Stimulated activated naive CD4-positive, alpha-beta T cell treated with Interleukin-2 at 50 U/mL for 16 hours (primary cell): ENCODE data around the gene KCNC1.

ENCODE experiments used
- DNase-seq: peaks from one replicate; lab custom pipeline; 2025; lab: John Stamatoyannopoulos, UW

The KCNC1 gene

DNA sequence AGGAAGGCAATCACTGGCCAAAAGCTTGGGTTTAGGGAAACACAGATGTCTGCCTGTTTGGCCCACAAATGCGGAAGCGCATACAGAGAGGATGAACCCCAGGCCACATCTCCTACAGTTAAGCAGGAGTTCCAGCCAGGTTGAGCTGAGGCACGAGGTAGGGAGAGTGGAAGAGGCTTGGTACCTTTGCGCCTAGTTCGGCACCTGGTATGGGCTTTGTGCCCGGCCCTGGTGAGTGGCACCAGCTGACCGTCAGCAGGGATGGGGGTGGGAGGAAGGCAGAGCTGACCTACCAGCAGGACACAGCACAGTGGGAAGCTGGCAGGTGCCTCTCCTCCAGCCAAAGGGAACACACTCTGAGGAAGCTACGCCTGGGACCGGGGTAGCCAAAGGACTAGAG is 57.6 kb downstream of the KCNC1 start:
- DNase-seq, result no peak

DNA sequence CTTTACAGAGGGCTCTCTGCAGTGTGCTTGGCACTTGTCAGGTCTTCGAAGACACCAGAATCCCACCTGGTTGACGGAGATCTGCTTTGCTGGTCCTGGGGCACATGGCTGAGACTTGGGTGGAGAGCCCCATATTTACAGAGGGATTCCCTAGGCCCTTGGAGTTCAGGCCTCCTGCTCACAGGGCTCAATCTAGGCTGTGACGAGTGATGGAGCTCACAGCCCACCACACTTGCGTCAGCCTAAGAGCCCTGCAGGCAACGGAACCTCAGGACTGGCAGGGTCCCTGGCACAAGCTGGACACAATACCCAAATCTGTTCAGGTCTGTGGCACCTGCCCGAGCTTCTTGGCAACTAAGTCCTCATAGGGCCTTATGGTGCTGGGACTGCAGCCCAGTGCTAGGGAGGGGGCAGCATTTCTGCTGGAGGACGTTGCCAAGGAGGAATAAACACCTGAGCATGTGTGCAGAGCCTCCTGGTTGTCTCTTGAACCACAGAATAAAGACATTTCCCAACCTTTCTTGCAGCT is 59.1 kb downstream of the KCNC1 start:
- no peak for DNase-seq

DNA sequence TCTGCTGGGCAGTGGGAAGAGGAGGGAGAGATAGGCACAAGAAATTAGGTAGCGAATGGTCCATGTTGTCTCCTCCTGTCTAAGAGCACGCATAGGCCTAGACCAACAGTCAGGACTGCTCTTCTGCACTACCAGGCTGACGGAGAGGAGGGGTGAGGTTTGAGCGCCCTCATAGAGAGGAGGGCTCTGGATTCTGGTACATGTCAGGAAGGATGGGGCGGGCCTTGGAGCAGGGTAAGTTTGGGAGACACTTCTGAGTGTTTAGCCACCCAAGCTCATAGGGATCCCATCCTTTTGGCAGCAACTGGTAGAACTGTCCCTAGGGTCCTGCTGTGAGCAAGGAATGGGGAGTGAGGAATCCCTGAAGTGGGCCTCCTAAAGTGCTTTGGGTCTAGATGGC is 60.4 kb downstream of the KCNC1 start:
- DNase-seq, result no peak

DNA sequence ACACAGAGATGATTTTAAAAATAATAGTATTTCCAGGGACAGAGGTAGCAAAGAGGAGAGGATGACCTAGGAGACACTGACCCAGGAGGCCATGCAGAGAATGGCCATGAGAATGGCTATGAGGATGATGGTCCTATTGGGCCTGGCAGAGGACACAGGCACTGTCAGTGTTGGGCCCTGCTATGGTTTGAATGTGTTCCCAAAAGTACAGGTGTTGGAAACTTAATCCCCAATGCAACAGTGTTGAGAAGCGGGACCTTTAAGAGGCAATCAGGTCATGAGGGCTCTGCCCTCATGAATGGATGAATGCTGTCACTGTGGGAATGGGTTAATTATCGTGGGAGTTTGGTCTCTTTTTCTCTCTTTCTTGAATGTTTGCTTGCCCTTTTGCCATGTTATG is 61.6 kb downstream of the KCNC1 start:
- no peak for DNase-seq

DNA sequence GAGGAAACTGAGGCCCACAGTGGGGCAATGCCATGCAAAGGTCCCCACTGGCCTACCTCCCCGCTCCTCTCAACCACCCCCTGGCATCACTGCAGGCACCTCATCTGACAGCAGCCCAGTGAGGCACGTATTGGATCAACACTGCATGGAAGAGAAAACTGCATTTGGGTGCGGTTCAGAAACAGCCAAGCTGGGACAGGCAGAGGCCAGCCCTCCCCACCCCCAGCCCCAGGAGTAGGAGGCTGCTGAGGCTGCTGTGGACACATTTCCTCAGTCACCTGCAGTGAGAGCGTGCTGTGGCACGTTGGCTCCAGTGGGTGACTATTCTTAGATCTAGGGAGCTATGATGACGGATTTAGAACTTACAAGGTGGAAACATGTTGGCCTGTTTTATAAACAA is 63.7 kb downstream of the KCNC1 start:
- no peak for DNase-seq

DNA sequence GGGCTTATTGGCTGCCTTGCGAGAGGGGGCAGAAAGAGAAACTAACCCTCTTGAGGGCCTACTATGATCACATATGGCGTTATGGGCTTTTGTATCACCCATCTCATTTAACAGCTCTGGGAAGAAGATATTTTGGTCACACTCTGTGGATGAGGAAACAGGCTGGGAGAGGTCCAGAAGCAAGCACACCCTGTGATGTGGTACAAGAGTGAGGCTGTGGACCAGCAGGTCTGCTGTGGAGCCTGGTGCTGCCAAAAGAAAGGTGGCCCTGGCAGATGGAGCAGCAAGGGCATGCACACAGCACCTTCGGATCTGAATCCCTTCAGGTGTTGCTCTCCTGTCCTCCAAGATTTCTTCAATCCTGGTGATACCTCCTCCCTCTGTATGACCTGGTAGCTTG is 64.1 kb downstream of the KCNC1 start:
- no peak for DNase-seq

DNA sequence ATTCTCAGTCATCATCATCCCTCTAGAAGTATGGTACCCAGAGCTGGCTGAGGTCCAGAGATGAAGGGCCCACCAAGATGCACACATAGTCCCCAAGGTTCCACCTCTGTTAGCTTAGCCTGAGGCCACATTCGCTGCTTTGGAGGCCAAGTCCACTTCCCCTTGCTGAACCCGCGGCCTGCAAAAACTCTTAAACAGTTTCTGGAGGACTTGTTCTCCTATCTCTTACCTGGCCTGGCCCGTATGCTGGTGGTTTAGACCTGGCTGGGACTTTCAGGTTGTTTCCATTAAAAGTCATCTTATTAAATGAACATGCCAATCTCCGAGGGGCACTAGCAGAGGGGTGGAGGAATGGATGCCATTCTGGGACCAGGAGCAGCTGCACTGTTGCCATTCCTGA is 64.6 kb downstream of the KCNC1 start:
- no peak for DNase-seq

DNA sequence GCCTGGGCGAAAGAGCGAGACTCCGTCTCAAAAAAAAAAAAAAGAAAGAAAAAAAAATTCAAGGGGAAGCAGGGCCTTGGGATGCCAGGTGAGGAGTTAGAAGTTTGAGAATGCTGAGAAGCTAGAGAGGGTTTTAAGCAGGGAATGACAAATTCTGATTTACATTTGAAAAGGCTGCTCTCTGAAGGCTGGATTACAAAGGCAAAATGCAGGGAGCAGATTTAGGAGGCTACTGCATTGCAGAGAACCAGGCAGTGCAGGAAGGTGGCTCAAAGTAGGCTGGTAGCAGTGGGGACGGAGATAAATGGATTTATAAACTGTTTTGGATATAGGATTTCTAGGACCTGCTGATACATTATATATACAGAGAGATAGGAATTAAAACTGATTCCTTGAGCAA is 66.6 kb downstream of the KCNC1 start:
- no peak for DNase-seq

DNA sequence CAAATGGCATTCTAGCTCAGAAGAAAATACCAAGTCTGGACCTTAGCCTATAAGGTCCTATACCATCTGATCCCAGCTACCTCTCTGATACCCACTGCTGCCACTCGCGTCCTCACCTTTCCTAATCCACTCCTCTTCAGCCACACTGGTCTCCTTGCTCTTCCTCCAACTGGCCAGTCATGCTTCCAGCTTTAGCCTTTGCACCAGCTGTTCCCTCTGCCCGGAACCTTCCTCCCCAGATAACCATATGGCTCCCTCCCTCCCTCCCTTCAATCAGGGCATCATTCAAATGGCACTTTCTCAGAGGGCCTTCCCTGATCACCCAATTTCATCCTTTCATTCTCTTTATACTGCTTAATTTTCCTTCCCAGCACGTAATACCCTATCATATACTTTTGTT is 67.9 kb downstream of the KCNC1 start:
- DNase-seq, result no peak

DNA sequence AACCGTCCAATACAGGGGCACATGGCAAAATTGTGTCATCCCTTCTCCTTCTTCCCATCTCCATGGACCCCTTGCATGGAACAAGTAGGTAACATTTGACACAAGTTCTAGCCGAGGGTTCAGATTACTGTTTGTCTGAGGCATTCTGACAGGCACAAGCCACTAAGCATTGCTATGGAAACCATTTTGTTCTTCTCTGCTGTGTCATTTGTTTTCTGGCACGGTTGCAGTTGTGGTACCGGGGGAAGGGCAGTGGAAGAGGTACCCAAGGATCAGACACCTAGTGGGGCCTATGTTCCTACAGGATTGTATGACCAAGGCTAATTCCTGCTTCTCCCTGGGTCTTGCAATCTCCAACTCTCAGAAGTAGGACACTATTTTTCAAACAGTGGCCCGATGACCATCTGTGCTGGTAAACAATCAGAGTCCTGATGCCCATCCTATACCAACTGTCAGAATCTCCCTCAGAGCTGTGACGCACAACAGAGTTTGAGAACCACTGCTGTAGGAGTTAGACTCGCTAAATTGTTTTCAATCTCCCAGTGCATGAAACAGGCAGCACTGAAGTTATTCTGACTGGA is 69.3 kb downstream of the KCNC1 start:
- no peak for DNase-seq

DNA sequence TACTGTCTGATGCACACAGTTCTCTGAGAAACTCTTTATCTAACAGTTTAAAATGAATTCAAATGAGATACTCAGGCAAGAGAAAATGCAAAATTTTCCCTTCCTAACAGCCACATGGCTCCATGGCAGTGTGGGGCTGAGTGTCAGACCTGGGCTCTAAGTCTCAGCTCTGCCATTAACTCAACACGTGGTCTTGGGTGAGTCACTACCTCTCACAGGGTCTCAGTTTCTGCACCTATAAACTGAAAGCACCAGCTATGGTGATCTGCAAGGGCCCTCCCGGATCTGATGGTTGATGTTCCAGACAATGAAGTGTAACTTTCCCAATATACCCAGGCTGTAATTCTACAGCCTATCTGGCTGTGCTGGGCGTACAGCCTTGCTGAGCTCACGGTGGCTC is 70.5 kb downstream of the KCNC1 start:
- DNase-seq, result no peak

DNA sequence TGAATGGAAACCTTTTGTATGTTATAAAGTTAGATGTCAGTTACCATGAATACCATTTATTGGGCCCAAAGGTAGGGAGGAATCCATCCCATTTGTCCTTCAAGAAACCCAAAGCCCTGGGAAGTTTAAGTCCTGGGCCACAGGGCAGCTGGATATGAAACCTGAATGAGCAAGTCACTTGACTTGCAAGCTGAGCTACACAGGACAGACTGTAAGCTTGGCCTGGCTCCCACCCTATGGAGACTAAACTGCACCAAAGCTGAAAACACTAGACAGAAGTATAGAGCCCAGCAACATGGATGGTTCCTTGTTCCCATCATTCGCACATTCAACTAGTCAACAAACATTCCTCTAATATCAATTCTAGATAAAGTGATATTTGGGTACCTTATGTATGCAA is 71.3 kb downstream of the KCNC1 start:
- no peak for DNase-seq

DNA sequence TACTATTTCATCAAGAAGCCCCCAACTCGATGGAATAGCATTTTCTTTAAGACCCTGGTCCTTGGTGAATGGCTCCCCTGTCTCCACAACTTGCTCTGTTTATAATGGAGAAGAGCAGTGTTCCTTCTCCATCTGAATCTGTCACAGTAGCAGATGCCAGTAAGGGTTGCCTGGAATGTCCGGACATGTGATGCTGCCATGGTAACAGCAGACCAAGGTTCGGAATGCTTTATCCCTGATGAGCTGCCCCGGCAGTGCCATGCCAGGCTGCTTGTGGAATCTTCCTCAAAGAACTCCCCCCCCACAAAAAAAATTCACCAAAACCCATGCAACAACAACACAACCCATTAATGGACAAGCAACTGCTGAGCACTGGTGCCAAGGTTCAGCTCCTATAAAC is 72.5 kb downstream of the KCNC1 start:
- DNase-seq, result no peak

DNA sequence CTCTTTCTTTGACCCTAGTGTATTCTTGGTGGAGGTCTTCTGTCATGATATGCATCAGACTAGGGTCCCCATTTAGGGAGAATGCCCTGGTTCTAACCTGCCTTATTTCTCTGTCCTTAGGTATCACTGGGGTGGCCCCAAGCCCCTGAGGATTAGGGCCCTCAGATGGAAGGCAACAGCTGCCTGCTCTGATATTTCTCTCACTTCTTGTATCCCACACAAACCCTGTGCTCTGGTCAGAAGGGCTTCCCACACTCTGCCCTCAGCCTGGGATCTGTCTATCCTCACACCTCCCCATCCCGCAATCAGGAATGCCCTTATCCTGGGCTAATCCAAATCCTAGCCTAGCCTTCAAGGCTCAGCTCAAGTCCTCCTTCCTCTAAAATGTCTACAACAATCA is 75.5 kb downstream of the KCNC1 start:
- DNase-seq, result no peak

DNA sequence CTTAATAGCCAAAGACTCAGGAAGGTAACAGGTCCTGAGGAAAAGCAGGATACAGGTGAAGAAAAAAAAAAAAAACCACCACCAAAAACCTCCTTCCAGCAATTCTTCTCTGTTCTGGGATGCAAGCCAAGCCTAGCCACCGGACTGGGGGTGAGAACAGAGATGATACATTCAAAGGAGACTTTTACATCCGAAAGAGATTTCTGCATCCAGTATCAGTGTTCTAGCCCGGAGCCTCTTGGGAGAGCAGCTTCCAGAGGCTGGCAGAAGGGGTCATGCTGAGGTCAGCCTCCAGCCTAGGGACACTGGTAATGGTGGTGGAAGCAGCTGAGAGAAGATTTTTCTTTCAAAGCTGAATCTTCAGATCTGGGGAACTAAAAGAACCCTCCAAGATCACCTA is 76.2 kb downstream of the KCNC1 start:
- DNase-seq, result no peak

DNA sequence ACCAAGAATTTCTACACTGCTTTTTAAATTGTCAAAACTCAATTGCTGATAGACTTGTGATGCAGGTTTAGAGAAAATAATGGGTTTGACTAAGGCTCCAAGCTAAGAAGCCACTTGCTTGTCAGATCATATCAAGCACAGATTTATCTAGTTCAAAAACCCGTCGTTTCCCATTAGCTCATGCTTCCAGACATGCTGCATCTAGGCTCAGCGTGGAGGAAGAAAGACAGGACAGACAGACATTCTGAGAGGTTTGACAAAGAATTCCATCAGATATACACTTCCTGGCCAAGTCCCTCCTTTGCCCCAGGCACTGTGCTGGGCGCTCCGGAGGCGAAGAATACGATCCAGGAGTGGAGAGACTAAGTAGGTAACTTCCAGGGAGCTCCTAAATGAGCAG is 76.8 kb downstream of the KCNC1 start:
- DNase-seq, result no peak

DNA sequence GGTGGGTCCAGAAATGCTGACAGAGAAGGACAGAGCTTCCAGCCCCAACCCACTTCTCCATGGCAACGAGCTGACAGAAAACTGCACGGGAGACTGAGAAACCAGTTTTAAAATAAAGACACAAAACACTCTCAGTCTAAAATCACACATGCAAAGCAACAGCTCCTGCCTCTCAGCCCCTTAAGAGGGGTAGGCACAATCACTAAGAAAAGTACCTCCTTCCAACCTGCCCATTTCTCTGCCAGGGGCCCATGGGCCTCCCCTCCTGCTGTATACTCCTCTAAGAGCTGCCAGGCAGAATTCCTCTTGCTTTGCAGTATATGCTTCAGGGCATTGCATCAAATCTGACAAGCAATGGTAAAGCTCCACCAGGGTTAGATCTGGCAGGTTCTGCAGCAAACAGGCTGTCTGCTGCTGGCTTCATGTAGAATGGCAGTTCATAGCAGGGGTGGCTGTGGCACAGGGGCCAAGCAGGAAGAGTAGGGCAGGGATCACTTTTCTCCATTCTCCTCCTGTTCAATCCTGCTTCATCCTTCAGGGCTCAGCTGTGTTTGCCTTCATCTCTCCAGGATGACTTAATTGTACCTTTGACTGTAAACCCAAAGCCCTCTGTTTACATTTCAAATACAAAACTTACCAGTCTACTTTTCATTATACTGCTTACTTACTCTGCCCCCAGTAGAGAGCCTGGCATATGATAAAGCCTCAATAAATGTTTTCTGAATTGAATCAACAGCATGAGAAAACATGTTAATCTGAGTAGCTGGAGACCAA is 77.7 kb downstream of the KCNC1 start:
- no peak for DNase-seq

DNA sequence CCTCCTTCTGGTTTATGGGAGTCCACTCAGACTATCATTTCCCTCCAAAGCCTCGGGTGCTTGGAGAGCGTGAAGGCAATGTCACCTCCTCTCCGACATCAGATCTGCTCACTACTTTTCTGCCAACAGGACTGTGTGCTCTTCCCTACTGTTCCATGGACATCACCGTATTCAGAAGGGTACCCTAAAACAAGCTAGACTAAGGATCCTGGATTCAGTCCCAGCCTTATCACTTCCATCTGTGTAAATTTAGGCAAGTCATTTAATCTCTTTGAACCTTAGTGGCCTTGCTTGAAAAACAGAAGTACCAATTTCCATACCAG is 78.2 kb downstream of the KCNC1 start:
- DNase-seq, result no peak

DNA sequence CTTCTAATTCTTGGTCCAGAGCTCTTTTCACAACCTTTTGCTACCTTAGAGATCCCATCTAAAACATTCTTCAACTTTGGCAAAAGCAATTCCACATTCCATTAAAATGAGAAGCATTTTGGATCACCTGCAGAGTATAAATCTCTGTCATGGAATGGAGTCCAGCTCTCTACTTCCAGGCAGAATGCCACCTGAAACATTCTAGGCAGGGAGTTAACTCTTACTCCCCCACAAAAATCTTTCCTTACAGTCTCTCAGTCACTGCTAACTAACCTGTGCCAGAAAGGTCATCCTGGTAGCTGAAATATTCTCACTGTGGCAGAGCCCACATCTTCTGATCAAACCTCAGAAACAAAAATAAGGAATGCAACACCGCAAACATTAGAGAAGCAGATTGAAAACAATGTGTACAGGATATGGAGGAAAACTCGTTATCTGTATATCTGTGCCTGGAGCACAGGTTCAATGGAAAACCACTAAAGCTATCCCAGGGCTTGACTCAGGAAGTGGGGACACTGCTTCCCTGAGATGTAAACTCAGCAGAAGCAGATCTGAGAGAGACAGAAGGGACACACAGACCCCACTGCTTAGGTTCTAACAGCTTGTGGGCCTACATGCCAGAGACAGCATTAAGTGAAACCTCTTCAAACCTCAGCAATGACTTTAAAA is 78.9 kb downstream of the KCNC1 start:
- DNase-seq, result no peak

DNA sequence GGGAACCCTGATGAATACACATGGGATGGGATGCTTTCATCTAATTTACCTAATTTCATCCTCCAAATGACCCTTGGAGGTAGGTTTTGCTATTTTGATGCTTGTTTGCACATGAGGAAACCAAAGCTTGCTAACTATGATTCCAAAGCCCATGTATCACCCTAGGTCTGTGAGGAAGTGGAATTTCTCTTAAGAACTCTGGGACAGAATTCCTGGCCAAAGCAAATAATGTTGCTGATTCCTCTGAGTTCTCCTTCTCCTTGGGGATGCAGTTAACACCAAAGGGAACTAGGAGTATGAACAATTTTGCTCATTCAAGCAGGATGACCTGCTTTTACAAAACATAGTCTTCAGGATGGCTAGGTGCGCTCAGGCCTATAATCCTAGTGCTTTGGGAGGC is 80.0 kb downstream of the KCNC1 start:
- DNase-seq, result no peak

DNA sequence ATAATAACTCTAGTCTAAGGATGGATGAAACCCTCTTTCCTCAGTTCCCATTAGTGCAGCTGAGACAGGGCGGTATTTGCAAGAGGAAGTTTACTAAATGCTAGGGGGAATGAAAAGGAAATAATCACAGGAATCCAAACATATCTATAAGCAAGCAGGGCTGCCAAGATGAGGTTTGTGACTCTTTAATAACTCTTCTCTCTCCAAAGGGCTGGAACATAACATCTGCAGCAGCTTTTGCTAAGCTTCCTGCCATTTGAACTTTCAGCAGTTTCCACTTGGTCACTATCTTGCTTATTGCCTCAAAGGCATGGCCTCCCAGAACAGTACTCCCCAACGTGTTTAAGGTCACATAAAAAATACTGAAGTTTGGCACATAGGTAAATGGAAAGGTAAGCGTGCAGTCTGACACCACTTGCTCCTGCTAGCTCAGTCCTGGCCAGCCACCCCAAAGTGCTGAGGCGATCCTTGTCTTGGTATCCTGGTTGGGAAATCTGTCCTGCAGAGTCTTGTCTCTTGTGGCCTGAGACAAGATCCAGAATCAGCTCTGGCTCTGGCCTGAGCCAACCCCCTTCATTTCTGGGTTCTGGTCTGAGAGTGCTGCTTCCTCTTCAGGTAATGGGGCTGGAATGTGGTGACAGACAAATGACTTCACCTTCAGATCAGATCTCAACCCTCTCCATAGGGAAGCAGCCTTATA is 81.8 kb downstream of the KCNC1 start:
- DNase-seq, result no peak

DNA sequence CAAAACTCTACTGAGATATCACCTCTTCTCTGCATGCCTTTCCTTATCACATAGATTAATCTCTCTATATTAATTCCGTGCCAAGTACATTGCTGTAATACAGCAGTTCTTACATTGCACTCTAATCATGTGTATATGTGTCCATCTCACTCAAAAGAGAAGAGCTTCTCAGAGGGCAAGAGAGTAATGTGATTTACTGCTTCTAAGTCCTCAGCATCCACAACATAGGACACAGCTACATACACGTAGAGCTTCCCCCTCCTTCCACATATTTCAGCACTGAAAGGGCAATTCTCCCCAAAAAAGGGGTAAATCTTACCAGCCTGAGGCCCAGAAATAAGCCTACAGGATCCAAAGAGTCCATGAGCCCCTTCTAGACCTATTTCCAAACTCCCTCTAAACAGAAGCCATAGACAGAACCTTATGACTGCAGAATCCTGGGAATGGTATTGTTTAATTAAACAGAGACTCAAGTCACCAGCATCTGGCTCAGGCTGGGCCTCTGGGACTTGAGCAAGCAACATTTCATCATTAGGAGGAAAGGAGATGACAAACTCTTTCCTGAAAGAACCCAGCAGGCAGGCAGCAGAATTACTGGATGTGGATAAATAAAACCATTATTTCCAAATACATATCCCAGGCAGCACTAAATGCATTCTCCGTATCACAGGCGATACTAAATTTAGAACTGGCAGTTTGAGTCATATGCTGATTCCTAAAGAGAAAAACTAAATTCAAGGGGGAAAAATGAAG is 87.2 kb downstream of the KCNC1 start:
- no peak for DNase-seq
